C4-2B (cell line): ENCODE measurements around the gene COMP.
"Not testable (repeated sequence)": the region's sequence is repeated elsewhere in the genome, so short reads cannot be mapped to it uniquely, and the experiment has no call there.

Source experiments
- H3K27ac ChIP-seq: fragments of 450-650 bp; 2 replicates; pipeline ENCODE4 v1.5.1; 2017
- ZFX ChIP-seq: fragments of 450-650 bp; IDR thresholded peaks from 2 replicates; pipeline ENCODE4 v1.6.1; 2017
- TF ChIP-seq, protein P1 (sequence below): fragments of 450-650 bp; conservative IDR thresholded peaks from 2 replicates; pipeline ENCODE4 v1.5.1; 2017; ENCODE audit warnings: mild to moderate bottlenecking

Gene COMP

GRCh38 chr19:18814063-18814462 lies 23.0 kb upstream of the COMP start:
- no peak for TF ChIP-seq ZFX
- TF ChIP-seq, protein P1, sequence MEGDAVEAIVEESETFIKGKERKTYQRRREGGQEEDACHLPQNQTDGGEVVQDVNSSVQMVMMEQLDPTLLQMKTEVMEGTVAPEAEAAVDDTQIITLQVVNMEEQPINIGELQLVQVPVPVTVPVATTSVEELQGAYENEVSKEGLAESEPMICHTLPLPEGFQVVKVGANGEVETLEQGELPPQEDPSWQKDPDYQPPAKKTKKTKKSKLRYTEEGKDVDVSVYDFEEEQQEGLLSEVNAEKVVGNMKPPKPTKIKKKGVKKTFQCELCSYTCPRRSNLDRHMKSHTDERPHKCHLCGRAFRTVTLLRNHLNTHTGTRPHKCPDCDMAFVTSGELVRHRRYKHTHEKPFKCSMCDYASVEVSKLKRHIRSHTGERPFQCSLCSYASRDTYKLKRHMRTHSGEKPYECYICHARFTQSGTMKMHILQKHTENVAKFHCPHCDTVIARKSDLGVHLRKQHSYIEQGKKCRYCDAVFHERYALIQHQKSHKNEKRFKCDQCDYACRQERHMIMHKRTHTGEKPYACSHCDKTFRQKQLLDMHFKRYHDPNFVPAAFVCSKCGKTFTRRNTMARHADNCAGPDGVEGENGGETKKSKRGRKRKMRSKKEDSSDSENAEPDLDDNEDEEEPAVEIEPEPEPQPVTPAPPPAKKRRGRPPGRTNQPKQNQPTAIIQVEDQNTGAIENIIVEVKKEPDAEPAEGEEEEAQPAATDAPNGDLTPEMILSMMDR, result no peak
- no peak overlapping the region for H3K27ac ChIP-seq

- not testable (repeated sequence) for H3K27ac ChIP-seq
Observed at GRCh38 chr19:18811638-18812037, 20.5 kb upstream of the COMP start.

- no peak overlapping the region for H3K27ac ChIP-seq
- no peak for TF ChIP-seq ZFX
- TF ChIP-seq, protein P1, result no peak
Observed at GRCh38 chr19:18809149-18809868, 18.2 kb upstream of the COMP start.

- no peak overlapping the region for H3K27ac ChIP-seq
- TF ChIP-seq, protein P1, result no peak
- no peak for TF ChIP-seq ZFX
Observed at GRCh38 chr19:18807861-18808331, 16.8 kb upstream of the COMP start.

DNA sequence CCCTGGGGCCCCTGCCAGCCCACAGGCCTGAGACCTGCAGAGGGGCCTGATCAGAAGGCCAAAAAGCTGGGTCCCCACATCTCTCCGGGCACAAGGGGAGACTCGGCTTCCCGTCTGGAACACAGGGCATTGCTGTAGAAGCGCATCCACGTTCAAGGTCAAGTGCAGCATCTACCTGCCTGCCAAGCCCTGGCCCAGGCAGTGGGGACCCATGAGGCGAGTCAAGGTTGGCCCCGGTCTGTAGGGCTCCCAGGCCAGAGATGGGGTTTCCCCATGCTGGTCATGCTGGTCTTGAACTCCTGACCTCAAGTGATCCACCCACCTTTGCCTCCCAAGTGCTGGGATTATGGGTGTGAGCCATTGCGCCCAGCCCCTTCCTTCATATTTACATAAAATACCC lies 13.5 kb upstream of the COMP start:
- no peak overlapping the region for H3K27ac ChIP-seq
- no peak for TF ChIP-seq ZFX
- TF ChIP-seq, protein P1, result no peak

DNA sequence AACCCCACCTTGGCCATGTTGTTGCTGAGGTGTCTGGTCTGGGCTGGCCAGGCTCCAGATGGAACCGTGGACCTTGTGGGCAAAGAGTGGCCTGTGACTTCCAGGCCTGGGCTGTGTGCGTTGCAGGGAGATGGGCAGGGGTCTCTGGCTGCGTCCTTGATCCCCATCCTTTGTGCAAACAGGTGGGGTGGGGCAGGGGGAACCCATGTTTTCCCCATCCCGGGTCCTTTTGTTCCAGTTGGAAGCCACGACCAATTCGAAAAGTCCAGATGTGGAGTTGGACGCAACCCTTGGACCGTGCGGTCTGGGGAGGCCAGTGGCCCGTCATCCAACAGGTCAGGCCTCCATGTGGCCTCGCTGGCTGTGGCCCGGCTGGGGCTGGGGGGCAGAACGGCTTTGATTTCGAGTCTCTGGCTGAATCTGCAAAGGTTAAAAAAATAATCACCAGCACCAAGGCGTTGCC lies 13.1 kb upstream of the COMP start:
- no peak overlapping the region for H3K27ac ChIP-seq
- no peak for TF ChIP-seq ZFX
- TF ChIP-seq, protein P1, result no peak

- TF ChIP-seq, protein P1, result no peak
- no peak for TF ChIP-seq ZFX
- H3K27ac ChIP-seq, result no peak overlapping the region
Observed at GRCh38 chr19:18803550-18804138, 12.5 kb upstream of the COMP start.
